HepG2 (cell line): ENCODE data around the gene SIK3. TPM values are rescaled to one million over a fixed set of nuclear protein-coding genes. Genes with fewer than 3 reads are reported as not detected.

Experiments
- ATAC-seq: fragments of 200-7000 bp; cut with Tn5 transposase; 3 replicates; pipeline ENCODE4 v1.9.1; 2020; ENCODE audit warnings: mild to moderate bottlenecking, moderate library complexity
- BruUV-seq: library from RNA; stranded (reverse); fragments of 400-500 nt; replicated peaks from 2 replicates; lab custom pipeline; 2021; lab: Mats Ljungman, UMichigan
- CTCF ChIA-PET: fragments of 300-600 bp; formaldehyde crosslinking; extraction: SDS; loops from one replicate; lab custom pipeline; 2021; ENCODE audit warnings: low total read pairs, inconsistent platforms, low intra/inter-chr PET ratio; lab: Yijun Ruan, JAX
- POLR2A ChIA-PET: fragments of 350-600 bp; sonication (Branson Sonifier 250); formaldehyde crosslinking; loops from one replicate; lab custom pipeline; 2020; ENCODE audit warnings: antibody characterized with exemption, inconsistent platforms; lab: Yijun Ruan, JAX
- DNase-seq: peaks from one replicate; pipeline ENCODE4 v3.0.0-alpha.2; 2015; ENCODE audit warnings: low spot score
- FAIRE-seq: peaks from 3 replicates; lab custom pipeline; 2011; peaks lifted over from hg19 to GRCh38; lab: Jason Lieb, UNC
- H2AFZ ChIP-seq: one replicate; pipeline ENCODE4 v1.6.1; 2011; ENCODE audit warnings: low read length, inconsistent platforms
- H3K27ac ChIP-seq: fragments of 300-600 bp; 3 replicates; pipeline ENCODE4 v1.8.0; 2011; ENCODE audit warnings: mixed run types, mild to moderate bottlenecking, mixed read lengths, low read length, inconsistent platforms; ENCODE audit not compliant: insufficient read depth; ENCODE audit errors: extremely low read length
- H3K27me3 ChIP-seq, 2 experiments: fragments of 200-600 bp in 1 of 2; 2 replicates in 1 of 2; 3 replicates in 1 of 2; pipeline versions ENCODE4 v1.6.0 to v1.8.0; 2011; ENCODE audit warnings: low read length in 2 of 2, mild to moderate bottlenecking in 2 of 2, moderate library complexity in 2 of 2, inconsistent platforms in 1 of 2; ENCODE audit not compliant: insufficient read depth in 2 of 2, control insufficient read depth in 1 of 2
- H3K36me3 ChIP-seq, 2 experiments: fragments of 200-600 bp in 1 of 2; replicated peaks in 1 of 2; 2 replicates in 1 of 2; 3 replicates in 1 of 2; pipeline versions ENCODE4 v1.5.1 to v1.8.0; 2011; ENCODE audit warnings: low read length in 2 of 2, inconsistent platforms in 1 of 2; ENCODE audit not compliant: insufficient read depth in 2 of 2, control insufficient read depth in 1 of 2
- H3K4me1 ChIP-seq: 2 replicates; pipeline ENCODE4 v1.5.1; 2012; ENCODE audit warnings: low read length, inconsistent platforms; ENCODE audit not compliant: insufficient read depth
- H3K4me2 ChIP-seq: 2 replicates; pipeline ENCODE4 v1.6.0; 2011; ENCODE audit warnings: low read depth, low read length, inconsistent platforms
- H3K4me3 ChIP-seq, 3 experiments: fragments of 200-600 bp in 1 of 3; sonication (generic), shearing (Covaris generic) in 1 of 3; replicated peaks in 1 of 3; 2 replicates each; pipeline ENCODE4 v1.5.1; 2011 to 2016; ENCODE audit warnings: low read length in 3 of 3, inconsistent platforms in 2 of 3, low read depth in 2 of 3, mild to moderate bottlenecking in 2 of 3, control low read depth in 1 of 3, mixed read lengths in 1 of 3; ENCODE audit not compliant: insufficient read depth in 1 of 3
- H3K79me2 ChIP-seq: one replicate; pipeline ENCODE4 v1.6.1; 2011; ENCODE audit warnings: low read length, inconsistent platforms; ENCODE audit not compliant: insufficient read depth
- H3K9ac ChIP-seq: 2 replicates; pipeline ENCODE4 v1.6.0; 2011; ENCODE audit warnings: mild to moderate bottlenecking, low read depth, low read length, inconsistent platforms; ENCODE audit not compliant: insufficient read depth
- H3K9me3 ChIP-seq: 2 replicates; pipeline ENCODE4 v1.5.1; 2012; ENCODE audit warnings: mild to moderate bottlenecking, low read length
- H4K20me1 ChIP-seq: 2 replicates; pipeline ENCODE4 v1.6.0; 2011; ENCODE audit warnings: inconsistent platforms, mild to moderate bottlenecking, low read length, moderate library complexity; ENCODE audit not compliant: insufficient read depth
- ATAD3A ChIP-seq: sonication (generic); formaldehyde crosslinking; IDR thresholded peaks from 2 replicates; pipeline ENCODE4 v1.4.0; 2020; ENCODE audit warnings: missing genetic modification reagents
- CENPX ChIP-seq: sonication (generic); formaldehyde crosslinking; IDR thresholded peaks from 2 replicates; pipeline ENCODE4 v1.9.0; 2021; ENCODE audit warnings: mild to moderate bottlenecking, missing genetic modification reagents, moderate library complexity
- DMAP1 ChIP-seq: IDR thresholded peaks from 2 replicates; pipeline ENCODE4 v1.6.1; 2016
- EP300 ChIP-seq, 3 experiments: sonication (generic) in 1 of 3; formaldehyde crosslinking in 1 of 3; IDR thresholded peaks; 2 replicates each; pipeline versions ENCODE4 v1.5.1 to v1.6.1; 2011 to 2020; ENCODE audit warnings: low read depth in 2 of 3, low read length in 2 of 3, borderline replicate concordance in 1 of 3, improper control_type of control experiment in 1 of 3, mild to moderate bottlenecking in 1 of 3, missing genetic modification reagents in 1 of 3, moderate library complexity in 1 of 3
- PCBP1 ChIP-seq: fragments of 200-400 bp; formaldehyde crosslinking; IDR thresholded peaks from 2 replicates; pipeline ENCODE4 v1.6.1; 2017; ENCODE audit warnings: mild to moderate bottlenecking, low read depth, low read length, borderline replicate concordance
- REL ChIP-seq: sonication (generic); formaldehyde crosslinking; conservative IDR thresholded peaks from 2 replicates; pipeline ENCODE4 v1.8.0; 2022; ENCODE audit warnings: mild to moderate bottlenecking, missing genetic modification reagents, moderate library complexity
- SIN3A ChIP-seq: IDR thresholded peaks from 2 replicates; pipeline ENCODE4 v1.6.1; 2011; ENCODE audit warnings: low read depth, mild to moderate bottlenecking, control low read depth, low read length, borderline replicate concordance
- SMC3 ChIP-seq: IDR thresholded peaks from 2 replicates; pipeline ENCODE4 v1.6.1; 2011; ENCODE audit warnings: low read length, improper control_type of control experiment
- SYNCRIP ChIP-seq: fragments of 200-400 bp; formaldehyde crosslinking; IDR thresholded peaks from 2 replicates; pipeline ENCODE4 v1.6.1; 2018; ENCODE audit warnings: mild to moderate bottlenecking, low read depth, low read length; ENCODE audit not compliant: insufficient read depth
- TRIM24 ChIP-seq: sonication (generic); formaldehyde crosslinking; IDR thresholded peaks from 2 replicates; pipeline ENCODE4 v1.8.0; 2022; ENCODE audit warnings: mild to moderate bottlenecking, missing genetic modification reagents
- TSC22D2 ChIP-seq: sonication (generic); formaldehyde crosslinking; IDR thresholded peaks from 2 replicates; pipeline ENCODE4 v1.5.1; 2020; ENCODE audit warnings: missing genetic modification reagents, mild to moderate bottlenecking, borderline replicate concordance
- ZNF329 ChIP-seq: sonication (generic); formaldehyde crosslinking; IDR thresholded peaks from 2 replicates; pipeline ENCODE4 v1.9.0; 2021; ENCODE audit warnings: low read depth, mild to moderate bottlenecking, missing genetic modification reagents
- ZNF547 ChIP-seq: sonication (generic); formaldehyde crosslinking; IDR thresholded peaks from 2 replicates; pipeline ENCODE4 v1.5.1; 2020; ENCODE audit warnings: mild to moderate bottlenecking, missing genetic modification reagents
- WGBS: methylation state at CpG from one replicate; pipeline ENCODE4 v1.1.6; 2017; ENCODE audit warnings: low lambda C conversion rate; 5-methylcytosine and 5-hydroxymethylcytosine counted together
- in situ Hi-C: cut with HindIII; loops from 2 replicates; pipeline ENCODE4 v1.10.0; 2017; ENCODE audit warnings: low pct_unique_long_range_greater_than_20kb; ENCODE audit not compliant: extremely low pct_ligation_motif_present
- intact Hi-C: fragments of 100-400 bp; cut with micrococcal nuclease; formaldehyde crosslinking; loops from one replicate; pipeline ENCODE4 v1.10.0; 2022; ENCODE audit not compliant: unreplicated experiment
- polyA plus RNA-seq, 8 experiments: library from polyadenylated mRNA; depleted of rRNA in 3 of 8; stranded (reverse) in 7 of 8; unstranded in 1 of 8; fragments of >200 nt; fragmentation: Illumina TruSeq in 4 of 8; extraction: Trizol in 4 of 8; gene quantifications; 2 replicates each; pipeline versions ENCODE4 v1.2.1 to v1.2.3, GENCODE V29; 2011 to 2016; ENCODE audit warnings: low read depth in 4 of 8, missing spikeins in 1 of 8, mixed read lengths in 1 of 8; ENCODE audit not compliant: insufficient read depth in 1 of 8
- total RNA-seq, 5 experiments: library from RNA; depleted of rRNA; stranded (reverse); fragments of >200 nt; fragmentation: Illumina TruSeq; extraction: Trizol; gene quantifications; 2 replicates each; pipeline ENCODE4 v1.2.3, GENCODE V29; 2016; ENCODE audit warnings: low read depth in 1 of 5
- TF ChIP-seq, protein P1 (sequence below): sonication (generic); formaldehyde crosslinking; conservative IDR thresholded peaks from 2 replicates; pipeline ENCODE4 v1.8.0; 2022; ENCODE audit warnings: mild to moderate bottlenecking, moderate library complexity, missing genetic modification reagents
- TF ChIP-seq, protein P2 (sequence below): sonication (generic); formaldehyde crosslinking; conservative IDR thresholded peaks from 2 replicates; pipeline ENCODE4 v1.8.0; 2022; ENCODE audit warnings: missing genetic modification reagents

Gene SIK3
- total and polyA plus RNA-seq, 2 of the 13 experiments (the other 11 are each of a cell fraction or from before 2014, with no cell fraction given), result 5.7 to 9.8 TPM

DNA sequence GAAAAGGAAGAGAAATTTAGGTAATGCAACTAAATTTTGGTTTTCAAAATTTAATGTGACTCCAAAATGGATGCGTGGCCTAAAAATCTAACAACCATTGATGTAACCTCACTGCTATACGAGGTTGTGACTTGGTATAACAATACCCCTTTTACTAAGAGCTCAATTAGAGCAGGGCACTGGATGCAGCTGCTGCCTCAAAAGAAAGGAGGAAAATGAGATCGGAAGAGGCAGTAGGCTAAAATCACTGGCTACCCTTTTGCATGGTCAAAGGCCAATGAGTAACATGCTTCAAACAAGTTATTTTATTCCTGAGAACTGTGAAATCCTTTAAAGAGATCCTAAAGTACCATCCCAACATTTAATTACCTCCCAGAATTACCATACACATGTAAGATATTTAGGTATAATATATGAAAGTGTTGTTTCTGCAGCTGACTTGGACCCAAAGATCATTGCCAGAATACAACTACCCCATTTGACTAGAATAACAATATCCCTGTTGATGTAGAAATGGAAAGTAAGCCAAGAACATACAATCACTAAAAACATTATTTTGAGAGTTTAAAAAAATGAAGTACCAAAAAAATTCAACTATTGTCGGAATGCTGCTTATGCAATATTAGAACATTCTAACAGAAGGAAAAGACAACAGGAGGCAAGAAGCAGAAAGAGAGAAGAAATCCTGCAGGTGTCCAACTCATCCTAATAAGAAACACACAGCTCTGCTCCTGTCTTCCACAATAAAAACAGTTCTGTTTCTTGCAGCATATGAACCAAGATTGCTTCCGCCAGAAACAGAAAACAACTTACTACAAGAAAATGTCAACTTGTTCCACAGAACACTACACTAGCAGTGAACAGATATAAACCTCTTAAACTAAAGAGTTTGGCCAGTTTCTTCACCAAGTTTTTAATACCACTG, 15.0 kb downstream of the SIK3 start:
- H3K9me3 ChIP-seq, result no peaks in the 10 kb centered on the region
- H3K27ac ChIP-seq, result no peak overlapping the region
- intact Hi-C loops (no loop called here), in situ Hi-C loops (no loop called here)
- POLR2A ChIA-PET, result no interaction called here
- ATAC-seq, result no peak
- H3K9ac ChIP-seq, result no peak overlapping the region
- CTCF ChIA-PET, result no interaction called here
- no peak for FAIRE-seq
- no peak overlapping the region for H3K4me3 ChIP-seq
- no peak for DNase-seq
- BruUV-seq, result no TSS peak
- 98% methylated on average over 5 of the region's 5 CpGs for WGBS
- H3K27me3 ChIP-seq, result no peaks in the 10 kb centered on the region
- peaks cover 77% of the 10 kb centered on the region for H3K79me2 ChIP-seq
- peaks cover 19% of the 10 kb centered on the region for H3K4me1 ChIP-seq
- no peak overlapping the region for H2AFZ ChIP-seq
- no peaks in the 10 kb centered on the region for H3K36me3 ChIP-seq
- peaks cover 84% of the 10 kb centered on the region for H4K20me1 ChIP-seq
- H3K4me2 ChIP-seq, result no peak overlapping the region
- TF ChIP-seq TSC22D2 (CRISPR knock-in tag) (no peak), SMC3 (no peak), ZNF547 (no peak), EP300 (IDR thresholded peaks at IDR 0.05; ENCODE audit: low read depth in 2 of 2, low read length in 2 of 2) (no peak), EP300 (CRISPR knock-in tag; IDR thresholded peaks at IDR 0.05; ENCODE audit: borderline replicate concordance) (no peak), SIN3A (no peak), TRIM24 (CRISPR knock-in tag) (no peak), REL (CRISPR knock-in tag) (no peak), SYNCRIP (no peak), CENPX (CRISPR knock-in tag) (no peak), DMAP1 (CRISPR knock-in tag) (no peak), ZNF329 (CRISPR knock-in tag) (no peak), ATAD3A (CRISPR knock-in tag) (no peak), PCBP1 (no peak)
- TF ChIP-seq, protein P1, sequence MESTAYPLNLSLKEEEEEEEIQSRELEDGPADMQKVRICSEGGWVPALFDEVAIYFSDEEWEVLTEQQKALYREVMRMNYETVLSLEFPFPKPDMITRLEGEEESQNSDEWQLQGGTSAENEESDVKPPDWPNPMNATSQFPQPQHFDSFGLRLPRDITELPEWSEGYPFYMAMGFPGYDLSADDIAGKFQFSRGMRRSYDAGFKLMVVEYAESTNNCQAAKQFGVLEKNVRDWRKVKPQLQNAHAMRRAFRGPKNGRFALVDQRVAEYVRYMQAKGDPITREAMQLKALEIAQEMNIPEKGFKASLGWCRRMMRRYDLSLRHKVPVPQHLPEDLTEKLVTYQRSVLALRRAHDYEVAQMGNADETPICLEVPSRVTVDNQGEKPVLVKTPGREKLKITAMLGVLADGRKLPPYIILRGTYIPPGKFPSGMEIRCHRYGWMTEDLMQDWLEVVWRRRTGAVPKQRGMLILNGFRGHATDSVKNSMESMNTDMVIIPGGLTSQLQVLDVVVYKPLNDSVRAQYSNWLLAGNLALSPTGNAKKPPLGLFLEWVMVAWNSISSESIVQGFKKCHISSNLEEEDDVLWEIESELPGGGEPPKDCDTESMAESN (CRISPR knock-in tag), result no peak
- TF ChIP-seq, protein P2, sequence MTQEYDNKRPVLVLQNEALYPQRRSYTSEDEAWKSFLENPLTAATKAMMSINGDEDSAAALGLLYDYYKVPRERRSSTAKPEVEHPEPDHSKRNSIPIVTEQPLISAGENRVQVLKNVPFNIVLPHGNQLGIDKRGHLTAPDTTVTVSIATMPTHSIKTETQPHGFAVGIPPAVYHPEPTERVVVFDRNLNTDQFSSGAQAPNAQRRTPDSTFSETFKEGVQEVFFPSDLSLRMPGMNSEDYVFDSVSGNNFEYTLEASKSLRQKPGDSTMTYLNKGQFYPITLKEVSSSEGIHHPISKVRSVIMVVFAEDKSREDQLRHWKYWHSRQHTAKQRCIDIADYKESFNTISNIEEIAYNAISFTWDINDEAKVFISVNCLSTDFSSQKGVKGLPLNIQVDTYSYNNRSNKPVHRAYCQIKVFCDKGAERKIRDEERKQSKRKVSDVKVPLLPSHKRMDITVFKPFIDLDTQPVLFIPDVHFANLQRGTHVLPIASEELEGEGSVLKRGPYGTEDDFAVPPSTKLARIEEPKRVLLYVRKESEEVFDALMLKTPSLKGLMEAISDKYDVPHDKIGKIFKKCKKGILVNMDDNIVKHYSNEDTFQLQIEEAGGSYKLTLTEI, result no peak
